GM12892 (cell line): Measurements from ENCODE around the gene NOL11.
"Not testable (repeated sequence)": the region's sequence is repeated elsewhere in the genome, so short reads cannot be mapped to it uniquely, and the experiment has no call there.

ENCODE experiments used
- DNase-seq: peaks from one replicate; pipeline ENCODE4 v3.0.0; 2011; ENCODE audit not compliant: insufficient read length
- FAIRE-seq: peaks from 2 replicates; lab custom pipeline; 2011; peaks lifted over from hg19 to GRCh38; lab: Jason Lieb, UNC
- POLR2A ChIP-seq: IDR thresholded peaks from 2 replicates; pipeline ENCODE4 v1.6.1; 2011; ENCODE audit warnings: low read depth, low read length, control low read depth
- POLR2AphosphoS5 ChIP-seq: IDR thresholded peaks from 2 replicates; pipeline ENCODE4 v1.6.1; 2011; ENCODE audit warnings: low read depth, low read length, control low read depth
- TAF1 ChIP-seq: IDR thresholded peaks from 2 replicates; pipeline ENCODE4 v1.6.1; 2011; ENCODE audit warnings: low read depth, mild to moderate bottlenecking, control low read depth, low read length, borderline replicate concordance

The NOL11 gene

GRCh38 chr17:67717192-67717623 lies 528 bp upstream of the NOL11 start:
- FAIRE-seq = no peak
- TF ChIP-seq POLR2A = no peak
- DNase-seq = no peak

- DNase-seq = peak; percentile 27
- FAIRE-seq = no peak
- TF ChIP-seq TAF1 = no peak
- TF ChIP-seq POLR2AphosphoS5 = no peak
- no peak for TF ChIP-seq POLR2A
Measured at GRCh38 chr17:67718325-67718941, 697 bp downstream of the NOL11 start.

GRCh38 chr17:67725373-67725791 lies 7.6 kb downstream of the NOL11 start:
- DNase-seq (no peak), FAIRE-seq (no peak)
- TF ChIP-seq TAF1 (no peak), POLR2A (no peak), POLR2AphosphoS5 (no peak)

- DNase-seq (no peak), FAIRE-seq (no peak)
- TF ChIP-seq TAF1 (no peak), POLR2AphosphoS5 (no peak), POLR2A (no peak)
Measured at GRCh38 chr17:67725807-67726206, 8.1 kb downstream of the NOL11 start.

GRCh38 chr17:67727152-67728039 lies 9.7 kb downstream of the NOL11 start:
- not testable (repeated sequence) for FAIRE-seq, DNase-seq

GRCh38 chr17:67729903-67730302 lies 12.2 kb downstream of the NOL11 start:
- FAIRE-seq = no peak
- no peak for DNase-seq
- TF ChIP-seq POLR2AphosphoS5 (no peak), POLR2A (no peak), TAF1 (no peak)

GRCh38 chr17:67730731-67731130 lies 13.0 kb downstream of the NOL11 start:
- no peak for FAIRE-seq
- DNase-seq = no peak
- no peak for TF ChIP-seq POLR2AphosphoS5
- no peak for TF ChIP-seq TAF1
- TF ChIP-seq POLR2A = no peak

GRCh38 chr17:67733449-67733848 lies 15.7 kb downstream of the NOL11 start:
- FAIRE-seq (no peak), DNase-seq (no peak)
- TF ChIP-seq POLR2AphosphoS5 = no peak
- TF ChIP-seq POLR2A = no peak
- TF ChIP-seq TAF1 = no peak

GRCh38 chr17:67737145-67737544 lies 19.4 kb downstream of the NOL11 start:
- FAIRE-seq = peak; percentile 24

GRCh38 chr17:67742025-67742424 lies 24.3 kb downstream of the NOL11 start:
- DNase-seq = no peak
- no peak for FAIRE-seq
- TF ChIP-seq POLR2AphosphoS5 = no peak
- TF ChIP-seq POLR2A = no peak
- no peak for TF ChIP-seq TAF1

More at GRCh38 chr17:67737145-67737544, 19.4 kb downstream of the NOL11 start:
- DNase-seq = no peak
- TF ChIP-seq POLR2AphosphoS5 = no peak
- TF ChIP-seq POLR2A = no peak
- TF ChIP-seq TAF1 = no peak

- no peak for DNase-seq
Measured at GRCh38 chr17:67746704-67747571, 29.2 kb downstream of the NOL11 start.

More at GRCh38 chr17:67746704-67747571, 29.2 kb downstream of the NOL11 start:
- TF ChIP-seq POLR2A (no peak), POLR2AphosphoS5 (no peak), TAF1 (no peak)
- FAIRE-seq = peak; percentile 5
